CD4-positive, CD25-positive, alpha-beta regulatory T cell (primary cell): ENCODE results near the gene RREB1. TPM values are rescaled to one million over a fixed set of nuclear protein-coding genes. Genes with fewer than 3 reads are reported as not detected.

Source experiments
- ATAC-seq, 2 donors: fragments of 150-1000 bp; cut with Tn5 transposase; one replicate each; pipeline ENCODE4 v1.10.0; 2021; ENCODE audit warnings: low read depth in 2 of 2, moderate number of reproducible peaks in 2 of 2, moderate library complexity in 1 of 2
- DNase-seq, 3 donors: peaks; one replicate each; pipeline versions ENCODE4 v3.0.0 to v3.0.0-alpha.2; 2012 to 2022; ENCODE audit warnings: mixed read lengths in 1 of 3
- H3K27ac ChIP-seq: one replicate; pipeline ENCODE4 v1.7.0; 2013; ENCODE audit warnings: mild to moderate bottlenecking, low read length; ENCODE audit not compliant: insufficient read depth, poor library complexity, severe bottlenecking
- H3K27me3 ChIP-seq: one replicate; pipeline ENCODE4 v1.7.0; 2013; ENCODE audit warnings: low read length; ENCODE audit not compliant: control insufficient read depth, insufficient read depth
- H3K36me3 ChIP-seq: one replicate; pipeline ENCODE4 v1.7.0; 2013; ENCODE audit warnings: mild to moderate bottlenecking, low read length, moderate library complexity; ENCODE audit not compliant: control insufficient read depth, insufficient read depth
- H3K4me1 ChIP-seq: 2 replicates; pipeline ENCODE4 v1.7.0; 2013; ENCODE audit warnings: mild to moderate bottlenecking, low read length; ENCODE audit not compliant: insufficient read depth, control insufficient read depth, poor library complexity, severe bottlenecking
- H3K4me3 ChIP-seq: one replicate; pipeline ENCODE4 v1.7.0; 2013; ENCODE audit warnings: low read depth, mild to moderate bottlenecking, low read length, moderate library complexity
- H3K9me3 ChIP-seq, 2 experiments: 1 replicate in 1 of 2; 2 replicates in 1 of 2; pipeline ENCODE4 v1.7.0; 2013; ENCODE audit warnings: low read length in 2 of 2, mild to moderate bottlenecking in 1 of 2, moderate library complexity in 1 of 2; ENCODE audit not compliant: control insufficient read depth in 2 of 2
- H3K27ac Mint-ChIP-seq, 3 donors: one replicate each; pipeline ENCODE4 v1.8.0; 2020 to 2022; ENCODE audit warnings: mild to moderate bottlenecking in 3 of 3, mixed read lengths in 3 of 3, moderate library complexity in 2 of 3
- H3K27me3 Mint-ChIP-seq: one replicate; pipeline ENCODE4 v1.8.0; 2022; ENCODE audit warnings: mild to moderate bottlenecking, mixed read lengths
- H3K36me3 Mint-ChIP-seq: one replicate; pipeline ENCODE4 v1.8.0; 2020; ENCODE audit warnings: mixed read lengths
- H3K4me1 Mint-ChIP-seq, 4 donors: one replicate each; pipeline ENCODE4 v1.8.0; 2020 to 2022; ENCODE audit warnings: mixed read lengths in 4 of 4, mild to moderate bottlenecking in 1 of 4
- H3K4me3 Mint-ChIP-seq, 4 donors: one replicate each; pipeline ENCODE4 v1.8.0; 2020 to 2022; ENCODE audit warnings: mild to moderate bottlenecking in 4 of 4, mixed read lengths in 4 of 4, moderate library complexity in 3 of 4
- H3K9me3 Mint-ChIP-seq, 7 donors: one replicate each; pipeline ENCODE4 v1.8.0; 2020 to 2022; ENCODE audit warnings: mixed read lengths in 7 of 7, mild to moderate bottlenecking in 3 of 7, moderate library complexity in 2 of 7
- polyA plus RNA-seq, 4 donors: library from polyadenylated mRNA; unstranded; fragments of 300-500 nt; fragmentation: Illumina TruSeq; gene quantifications; one replicate each; pipeline ENCODE4 v1.2.3, GENCODE V29; 2021
- total RNA-seq: library from RNA; stranded (reverse); gene quantifications from one replicate; pipeline ENCODE4 v1.2.3, GENCODE V29; 2022

RREB1 gene
- total and polyA plus RNA-seq, 5 donors from 2014 or later = 1.2 to 45.2 (median 2.3) TPM

- H3K9me3 Mint-ChIP-seq = no peaks in the 10 kb centered on the region
- no peak overlapping the region for H3K27ac ChIP-seq
- H3K4me3 ChIP-seq = no peak overlapping the region
- no peak overlapping the region for H3K27ac Mint-ChIP-seq
- no peaks in the 10 kb centered on the region for H3K4me1 ChIP-seq
- H3K36me3 Mint-ChIP-seq = no peaks in the 10 kb centered on the region
- H3K9me3 ChIP-seq = no peaks in the 10 kb centered on the region
- ATAC-seq = no peak
- H3K36me3 ChIP-seq = no peaks in the 10 kb centered on the region
- no peak for DNase-seq
- no peaks in the 10 kb centered on the region for H3K27me3 ChIP-seq
- peaks cover 0 to 6% (median 4%) of the 10 kb centered on the region in 4 donors for H3K4me1 Mint-ChIP-seq
- H3K4me3 Mint-ChIP-seq = peak overlapping the region in 1 of 4 donors; percentile 65
- H3K27me3 Mint-ChIP-seq = peaks cover 20% of the 10 kb centered on the region
Measured at GRCh38 chr6:7101290-7101689, 6.5 kb upstream of the RREB1 start.

GRCh38 chr6:7104752-7105151 is 3.0 kb upstream of the RREB1 start:
- DNase-seq (no peak), ATAC-seq (no peak)
- no peak overlapping the region for H3K27ac ChIP-seq
- Mint-ChIP-seq H3K4me3 (peak overlapping the region in 2 of 4 donors; percentile 7 to 23), H3K4me1 (peaks cover 0 to 16% (median 10%) of the 10 kb centered on the region in 4 donors), H3K9me3 (peaks cover 0 to 2% (median 0%) of the 10 kb centered on the region in 7 donors), H3K27me3 (peaks cover 7% of the 10 kb centered on the region), H3K36me3 (no peaks in the 10 kb centered on the region), H3K27ac (no peak overlapping the region)
- H3K36me3 ChIP-seq = no peaks in the 10 kb centered on the region
- H3K4me3 ChIP-seq = no peak overlapping the region
- peaks cover 16% of the 10 kb centered on the region for H3K4me1 ChIP-seq
- H3K27me3 ChIP-seq = no peaks in the 10 kb centered on the region
- no peaks in the 10 kb centered on the region for H3K9me3 ChIP-seq

GRCh38 chr6:7106215-7106751 is 1.5 kb upstream of the RREB1 start:
- DNase-seq (no peak), ATAC-seq (no peak)
- Mint-ChIP-seq H3K9me3 (peaks cover 0 to 2% (median 0%) of the 10 kb centered on the region in 7 donors), H3K4me3 (peak overlapping the region; percentile 92 to 98 (median 96)), H3K36me3 (no peaks in the 10 kb centered on the region), H3K4me1 (peaks cover 1 to 29% (median 21%) of the 10 kb centered on the region in 4 donors), H3K27ac (peak overlapping the region; percentile 93 to 97 (median 97)), H3K27me3 (no peaks in the 10 kb centered on the region)
- Histone ChIP-seq H3K9me3 (no peaks in the 10 kb centered on the region), H3K27me3 (no peaks in the 10 kb centered on the region), H3K36me3 (no peaks in the 10 kb centered on the region), H3K27ac (peak overlapping the region; percentile 68), H3K4me3 (peak overlapping the region; percentile 61), H3K4me1 (peaks cover 29% of the 10 kb centered on the region)

- H3K27me3 Mint-ChIP-seq = no peaks in the 10 kb centered on the region
- Histone ChIP-seq H3K36me3 (no peaks in the 10 kb centered on the region), H3K4me1 (peaks cover 31% of the 10 kb centered on the region), H3K27ac (peak overlapping the region; percentile 68), H3K27me3 (no peaks in the 10 kb centered on the region), H3K4me3 (peak overlapping the region; percentile 61), H3K9me3 (no peaks in the 10 kb centered on the region)
- H3K27ac Mint-ChIP-seq = peak overlapping the region; percentile 93 to 97 (median 97)
- DNase-seq (peak; percentile 44 to 72 (median 65)), ATAC-seq (peak; percentile 62 to 66)
- H3K9me3 Mint-ChIP-seq = peaks cover 0 to 2% (median 0%) of the 10 kb centered on the region in 7 donors
- H3K36me3 Mint-ChIP-seq = no peaks in the 10 kb centered on the region
- peaks cover 7 to 30% (median 26%) of the 10 kb centered on the region in 4 donors for H3K4me1 Mint-ChIP-seq
- H3K4me3 Mint-ChIP-seq = peak overlapping the region; percentile 92 to 98 (median 96)
Measured at GRCh38 chr6:7106752-7107577, 796 bp upstream of the RREB1 start.

- Mint-ChIP-seq H3K27ac (peak overlapping the region; percentile 52 to 93 (median 87)), H3K36me3 (no peaks in the 10 kb centered on the region), H3K4me1 (peaks cover 16 to 44% (median 39%) of the 10 kb centered on the region in 4 donors), H3K4me3 (peak overlapping the region; percentile 93 to 97 (median 96)), H3K9me3 (peaks cover 0 to 2% (median 0%) of the 10 kb centered on the region in 7 donors), H3K27me3 (no peaks in the 10 kb centered on the region)
- ATAC-seq (peak; percentile 18 to 25), DNase-seq (peak; percentile 25 to 53 (median 46))
- Histone ChIP-seq H3K27ac (peak overlapping the region; percentile 68), H3K9me3 (no peaks in the 10 kb centered on the region), H3K36me3 (no peaks in the 10 kb centered on the region), H3K27me3 (no peaks in the 10 kb centered on the region), H3K4me1 (peaks cover 43% of the 10 kb centered on the region), H3K4me3 (peak overlapping the region; percentile 84)
Measured at GRCh38 chr6:7108196-7108963, 619 bp downstream of the RREB1 start.

- H3K9me3 ChIP-seq = no peaks in the 10 kb centered on the region
- DNase-seq = peak; percentile 17 to 66 (median 23)
- H3K27ac ChIP-seq = peak overlapping the region; percentile 68
- H3K36me3 ChIP-seq = no peaks in the 10 kb centered on the region
- Mint-ChIP-seq H3K4me1 (peaks cover 16 to 53% (median 47%) of the 10 kb centered on the region in 4 donors), H3K27me3 (no peaks in the 10 kb centered on the region), H3K4me3 (peak overlapping the region; percentile 89 to 95 (median 94)), H3K27ac (peak overlapping the region; percentile 88 to 95 (median 93)), H3K9me3 (peaks cover 0 to 2% (median 0%) of the 10 kb centered on the region in 7 donors), H3K36me3 (no peaks in the 10 kb centered on the region)
- no peaks in the 10 kb centered on the region for H3K27me3 ChIP-seq
- ATAC-seq = peak in 1 of 2 donors; percentile 17
- peak overlapping the region; percentile 83 for H3K4me3 ChIP-seq
- H3K4me1 ChIP-seq = peaks cover 43% of the 10 kb centered on the region
Measured at GRCh38 chr6:7108964-7109836, 1.4 kb downstream of the RREB1 start.
